Gastrocnemius medialis (tissue), 4 donors: ENCODE data around the gene BTAF1. TPM values are rescaled to one million over a fixed set of nuclear protein-coding genes. Genes with fewer than 3 reads are reported as not detected.

Source experiments
- ATAC-seq, 2 donors: fragments of 150-250 bp; one replicate each; pipeline ENCODE4 v1.9.1; 2016
- DNase-seq, 2 donors: peaks; one replicate each; pipeline ENCODE4 v3.0.0-alpha.2; 2019
- H3K27ac ChIP-seq, 4 donors: fragments of 200-600 bp; sonication (generic); 1 replicate in 1 of 4; 2 replicates in 3 of 4; pipeline ENCODE4 v1.5.1; 2016 to 2018; ENCODE audit warnings: mild to moderate bottlenecking in 2 of 4, moderate library complexity in 1 of 4
- H3K27me3 ChIP-seq, 3 donors: fragments of 200-600 bp; sonication (generic) in 2 of 3; 1 replicate in 1 of 3; 2 replicates in 2 of 3; pipeline versions ENCODE4 v1.5.1 to v1.6.0; 2016 to 2019; ENCODE audit warnings: mild to moderate bottlenecking in 1 of 3, moderate library complexity in 1 of 3
- H3K36me3 ChIP-seq, 2 donors: fragments of 200-600 bp; sonication (generic) in 1 of 2; one replicate each; pipeline ENCODE4 v1.5.1; 2017 to 2018
- H3K4me1 ChIP-seq, 2 donors: fragments of 200-600 bp; sonication (generic) in 1 of 2; one replicate each; pipeline ENCODE4 v1.5.1; 2016 to 2017; ENCODE audit warnings: mild to moderate bottlenecking in 2 of 2
- H3K4me3 ChIP-seq, 4 donors: fragments of 200-600 bp; sonication (generic) in 3 of 4; 1 replicate in 1 of 4; 2 replicates in 3 of 4; pipeline ENCODE4 v1.5.1; 2016 to 2019; ENCODE audit warnings: mild to moderate bottlenecking in 2 of 4
- H3K9me3 ChIP-seq, 3 donors: fragments of 200-600 bp; sonication (generic) in 2 of 3; 1 replicate in 1 of 3; 2 replicates in 2 of 3; pipeline ENCODE4 v1.5.1; 2016 to 2019
- POLR2A ChIP-seq, 2 donors: fragments of 450-650 bp; IDR thresholded peaks; one replicate each; pipeline ENCODE4 v1.6.1; 2017; ENCODE audit warnings: antibody characterized with exemption in 2 of 2, mild to moderate bottlenecking in 2 of 2, moderate library complexity in 2 of 2
- in situ Hi-C, 4 donors: fragments of 200-750 bp; cut with MboI; loops; one replicate each; pipeline versions ENCODE4 v1.15.0 to v1.8.0; 2017; ENCODE audit warnings: low sequenced_read_pairs in 4 of 4
- intact Hi-C: fragments of 100-400 bp; cut with DNase I; formaldehyde crosslinking; loops from one replicate; pipeline ENCODE4 v1.15.1; 2023; ENCODE audit warnings: low total_unique reads
- total RNA-seq, 4 donors: library from RNA; depleted of rRNA; stranded (reverse); fragments of >200 nt; gene quantifications; one replicate each; pipeline versions ENCODE4 v1.1.0 to v1.2.3, GENCODE V29; 2016
- TF ChIP-seq, protein P1 (sequence below), 5 experiments: fragments of 450-650 bp in 3 of 5; fragments of 200-600 bp in 2 of 5; sonication (generic) in 2 of 5; IDR thresholded peaks in 4 of 5; conservative IDR thresholded peaks in 1 of 5; 1 replicate in 4 of 5; 2 replicates in 1 of 5; pipeline ENCODE4 v1.5.1; 2016 to 2019; ENCODE audit warnings: antibody characterized with exemption in 5 of 5, mild to moderate bottlenecking in 3 of 5, moderate library complexity in 3 of 5

Gene BTAF1
- total RNA-seq, 4 donors from 2014 or later, result 10.5 to 23.7 (median 11.3) TPM

DNA sequence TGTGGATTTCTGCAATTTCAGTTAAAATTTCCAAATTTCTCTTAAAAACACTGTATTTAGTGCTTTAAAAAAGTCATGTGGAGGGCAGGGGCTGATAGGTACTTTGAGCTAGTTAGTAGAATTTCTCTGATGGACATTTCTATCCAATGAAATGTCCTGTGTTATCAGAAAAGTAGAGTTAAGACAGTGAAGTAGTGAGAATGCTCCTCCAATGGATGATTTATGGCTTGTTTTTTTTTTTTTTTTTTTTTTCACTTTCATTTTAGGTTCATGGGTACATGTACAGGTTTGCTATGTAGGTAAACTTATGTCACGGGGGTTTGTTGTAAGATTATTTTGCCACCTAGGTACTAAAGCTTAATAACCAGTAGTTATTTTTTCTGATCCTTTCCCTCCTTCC lies 55.0 kb downstream of the BTAF1 start:
- Histone ChIP-seq H3K27me3 (no peaks in the 10 kb centered on the region), H3K4me1 (no peaks in the 10 kb centered on the region), H3K9me3 (no peaks in the 10 kb centered on the region), H3K27ac (no peak overlapping the region), H3K36me3 (peaks cover 3 to 29% of the 10 kb centered on the region in 2 donors), H3K4me3 (no peak overlapping the region)
- in situ Hi-C loops (no loop called here), intact Hi-C loops (no loop called here)
- no peak for TF ChIP-seq POLR2A (IDR thresholded peaks at IDR 0.05)
- TF ChIP-seq, protein P1, sequence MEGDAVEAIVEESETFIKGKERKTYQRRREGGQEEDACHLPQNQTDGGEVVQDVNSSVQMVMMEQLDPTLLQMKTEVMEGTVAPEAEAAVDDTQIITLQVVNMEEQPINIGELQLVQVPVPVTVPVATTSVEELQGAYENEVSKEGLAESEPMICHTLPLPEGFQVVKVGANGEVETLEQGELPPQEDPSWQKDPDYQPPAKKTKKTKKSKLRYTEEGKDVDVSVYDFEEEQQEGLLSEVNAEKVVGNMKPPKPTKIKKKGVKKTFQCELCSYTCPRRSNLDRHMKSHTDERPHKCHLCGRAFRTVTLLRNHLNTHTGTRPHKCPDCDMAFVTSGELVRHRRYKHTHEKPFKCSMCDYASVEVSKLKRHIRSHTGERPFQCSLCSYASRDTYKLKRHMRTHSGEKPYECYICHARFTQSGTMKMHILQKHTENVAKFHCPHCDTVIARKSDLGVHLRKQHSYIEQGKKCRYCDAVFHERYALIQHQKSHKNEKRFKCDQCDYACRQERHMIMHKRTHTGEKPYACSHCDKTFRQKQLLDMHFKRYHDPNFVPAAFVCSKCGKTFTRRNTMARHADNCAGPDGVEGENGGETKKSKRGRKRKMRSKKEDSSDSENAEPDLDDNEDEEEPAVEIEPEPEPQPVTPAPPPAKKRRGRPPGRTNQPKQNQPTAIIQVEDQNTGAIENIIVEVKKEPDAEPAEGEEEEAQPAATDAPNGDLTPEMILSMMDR (IDR thresholded peaks at IDR 0.05 in 4 of 5, conservative IDR thresholded peaks at IDR 0.05 in 1 of 5), result no peak
- DNase-seq, result no peak
- ATAC-seq, result no peak

GRCh38 chr10:91980319-91980718 lies 56.7 kb downstream of the BTAF1 start:
- no peaks in the 10 kb centered on the region for H3K4me1 ChIP-seq
- peaks cover 3 to 47% of the 10 kb centered on the region in 2 donors for H3K36me3 ChIP-seq
- TF ChIP-seq, protein P1 (IDR thresholded peaks at IDR 0.05 in 4 of 5, conservative IDR thresholded peaks at IDR 0.05 in 1 of 5), result no peak
- no peak for TF ChIP-seq POLR2A (IDR thresholded peaks at IDR 0.05)
- intact Hi-C loops (no loop called here), in situ Hi-C loops (no loop called here)
- no peak overlapping the region for H3K4me3 ChIP-seq
- H3K27ac ChIP-seq, result no peak overlapping the region
- ATAC-seq (no peak), DNase-seq (no peak)
- no peaks in the 10 kb centered on the region for H3K27me3 ChIP-seq
- no peaks in the 10 kb centered on the region for H3K9me3 ChIP-seq

DNA sequence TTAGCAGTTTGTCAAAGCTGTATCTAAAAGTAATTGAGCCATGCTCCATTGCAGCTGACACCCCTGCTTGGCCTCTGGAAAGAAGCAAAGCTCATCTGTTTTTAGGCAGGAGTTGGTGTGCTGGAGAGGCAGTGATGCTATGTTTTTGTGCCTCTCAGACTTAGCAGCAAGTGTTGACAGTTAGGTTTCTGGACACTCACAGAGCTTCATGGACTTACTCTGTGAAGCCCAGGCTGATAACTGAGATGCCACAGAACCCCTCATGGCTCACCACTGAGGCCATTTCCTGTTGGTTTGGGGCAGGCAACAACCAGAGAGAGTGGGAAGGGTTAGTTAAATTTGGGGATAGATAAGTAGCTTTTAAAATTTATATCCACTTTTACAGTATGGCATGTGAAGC lies 59.8 kb downstream of the BTAF1 start:
- H3K27me3 ChIP-seq, result no peaks in the 10 kb centered on the region
- no peak overlapping the region for H3K27ac ChIP-seq
- H3K36me3 ChIP-seq, result peaks cover 3 to 57% of the 10 kb centered on the region in 2 donors
- H3K9me3 ChIP-seq, result no peaks in the 10 kb centered on the region
- intact Hi-C loops, result no loop called here
- no peak overlapping the region for H3K4me3 ChIP-seq
- TF ChIP-seq, protein P1 (IDR thresholded peaks at IDR 0.05 in 4 of 5, conservative IDR thresholded peaks at IDR 0.05 in 1 of 5), result no peak
- no peak for DNase-seq
- ATAC-seq, result no peak
- H3K4me1 ChIP-seq, result no peaks in the 10 kb centered on the region
- in situ Hi-C loops, result no loop called here

DNA sequence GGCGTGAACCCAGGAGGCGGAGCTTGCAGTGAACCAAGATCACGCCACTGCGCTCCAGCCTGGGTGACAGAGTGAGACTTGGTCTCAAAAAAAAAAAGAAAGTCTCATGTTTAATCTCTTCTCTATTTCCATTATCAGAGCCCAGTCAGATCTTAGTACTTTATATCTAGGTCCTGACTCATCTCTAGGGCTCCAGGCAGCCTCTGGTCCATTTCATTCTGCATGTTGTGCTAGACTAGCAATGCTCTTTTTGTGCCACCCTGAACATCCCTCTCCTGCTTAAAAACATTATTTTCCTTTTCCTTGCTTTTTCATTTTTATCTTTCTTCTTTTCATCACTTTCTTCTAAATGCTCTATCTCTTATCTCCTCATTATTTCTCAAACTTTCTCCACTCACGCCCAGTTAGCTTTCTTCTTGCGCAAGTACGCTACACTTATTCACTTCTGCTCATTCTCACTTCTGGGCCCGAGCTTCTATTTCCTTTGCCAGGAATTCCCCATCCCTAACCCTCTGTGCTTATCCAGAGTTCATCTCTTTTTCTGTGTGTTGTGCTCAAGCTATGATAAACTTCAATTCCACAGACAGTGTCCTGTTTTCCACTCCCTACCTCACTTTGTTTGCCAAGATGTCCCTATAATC lies 63.9 kb downstream of the BTAF1 start:
- DNase-seq, result no peak
- in situ Hi-C loops (no loop called here), intact Hi-C loops (no loop called here)
- no peak overlapping the region for H3K27ac ChIP-seq
- ATAC-seq, result no peak
- H3K9me3 ChIP-seq, result no peaks in the 10 kb centered on the region
- H3K4me1 ChIP-seq, result no peaks in the 10 kb centered on the region
- no peak overlapping the region for H3K4me3 ChIP-seq
- H3K36me3 ChIP-seq, result peaks cover 3 to 64% of the 10 kb centered on the region in 2 donors
- H3K27me3 ChIP-seq, result no peaks in the 10 kb centered on the region
- TF ChIP-seq, protein P1 (IDR thresholded peaks at IDR 0.05 in 4 of 5, conservative IDR thresholded peaks at IDR 0.05 in 1 of 5), result no peak
- no peak for TF ChIP-seq POLR2A (IDR thresholded peaks at IDR 0.05)

DNA sequence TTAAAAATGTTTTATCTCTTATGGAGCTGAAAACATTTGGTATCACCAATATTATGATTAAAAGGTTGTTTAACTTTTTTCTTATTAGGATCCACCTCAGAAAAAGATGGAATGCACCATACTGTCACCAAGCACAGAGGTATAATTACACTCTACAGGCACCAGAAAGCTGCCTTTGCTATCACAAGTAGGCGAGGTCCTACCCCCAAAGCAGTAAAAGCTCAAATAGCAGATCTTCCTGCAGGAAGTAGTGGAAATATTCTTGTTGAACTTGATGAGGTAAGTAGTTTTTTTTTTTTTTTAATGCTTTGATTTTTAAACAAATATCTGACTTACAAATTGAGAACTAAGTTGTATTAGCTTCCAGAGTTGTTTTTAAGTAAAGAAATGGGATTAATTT lies 68.5 kb downstream of the BTAF1 start:
- H3K9me3 ChIP-seq, result no peaks in the 10 kb centered on the region
- H3K4me1 ChIP-seq, result no peaks in the 10 kb centered on the region
- TF ChIP-seq POLR2A (IDR thresholded peaks at IDR 0.05), result no peak
- TF ChIP-seq, protein P1 (IDR thresholded peaks at IDR 0.05 in 4 of 5, conservative IDR thresholded peaks at IDR 0.05 in 1 of 5), result no peak
- H3K27me3 ChIP-seq, result no peaks in the 10 kb centered on the region
- H3K36me3 ChIP-seq, result peaks cover 3 to 68% of the 10 kb centered on the region in 2 donors
- no peak overlapping the region for H3K27ac ChIP-seq
- in situ Hi-C loops (no loop called here), intact Hi-C loops (no loop called here)
- no peak overlapping the region for H3K4me3 ChIP-seq
- DNase-seq, result no peak
- no peak for ATAC-seq
